Jurkat, Clone E6-1 (cell line): ENCODE results near the gene PTPN7.
"Not testable (repeated sequence)": the region's sequence is repeated elsewhere in the genome, so short reads cannot be mapped to it uniquely, and the experiment has no call there.

Experiments used
- DNase-seq: peaks from one replicate; pipeline ENCODE4 v3.0.0-alpha.2; 2011; ENCODE audit warnings: low read depth, low spot score
- H3K4me3 ChIP-seq: 2 replicates; pipeline ENCODE4 v1.5.1; 2011; ENCODE audit warnings: mild to moderate bottlenecking, low read length, control low read depth, moderate library complexity

PTPN7 gene

GRCh38 chr1:202123336-202123813, 37.0 kb downstream of the PTPN7 start:
- no peak for DNase-seq

GRCh38 chr1:202122639-202123335, 37.6 kb downstream of the PTPN7 start, which contains the start of gene GPR37L1:
TSS of gene GPR37L1 (plus strand) at chr1:202122917. CDS start at chr1:202122964, 47 bp downstream.
- H3K4me3 ChIP-seq: no peak within 1 kb of the TSS
- DNase-seq: no peak

More at GRCh38 chr1:202123336-202123813, 37.0 kb downstream of the PTPN7 start:
- H3K4me3 ChIP-seq: no peak overlapping the region

GRCh38 chr1:202121006-202121405, 39.4 kb downstream of the PTPN7 start:
- no peak for DNase-seq
- H3K4me3 ChIP-seq: no peak overlapping the region

- DNase-seq: no peak
- no peak overlapping the region for H3K4me3 ChIP-seq
These were observed 42.5 kb downstream of the PTPN7 start for GRCh38 chr1:202117898-202118371.

- no peak overlapping the region for H3K4me3 ChIP-seq
- DNase-seq: no peak
These were observed 44.1 kb downstream of the PTPN7 start for GRCh38 chr1:202116287-202116686.

GRCh38 chr1:202113690-202114300, 46.6 kb downstream of the PTPN7 start:
- no peak overlapping the region for H3K4me3 ChIP-seq
- no peak for DNase-seq

- no peak for DNase-seq
- H3K4me3 ChIP-seq: no peak overlapping the region
These were observed 47.3 kb downstream of the PTPN7 start for GRCh38 chr1:202112859-202113689.

GRCh38 chr1:202111589-202111988, 48.8 kb downstream of the PTPN7 start:
- H3K4me3 ChIP-seq, DNase-seq: not testable (repeated sequence)

GRCh38 chr1:202110977-202111376, 49.4 kb downstream of the PTPN7 start:
- no peak for DNase-seq
- no peak overlapping the region for H3K4me3 ChIP-seq

- no peak for DNase-seq
- no peak overlapping the region for H3K4me3 ChIP-seq
These were observed 52.3 kb downstream of the PTPN7 start for GRCh38 chr1:202107801-202108731.

- no peak for DNase-seq
- no peak overlapping the region for H3K4me3 ChIP-seq
These were observed 53.1 kb downstream of the PTPN7 start for GRCh38 chr1:202107321-202107761.

- H3K4me3 ChIP-seq: no peak overlapping the region
- no peak for DNase-seq
These were observed 53.8 kb downstream of the PTPN7 start for GRCh38 chr1:202106340-202107254.

GRCh38 chr1:202105571-202106339, 54.6 kb downstream of the PTPN7 start:
- H3K4me3 ChIP-seq: no peak overlapping the region
- no peak for DNase-seq

- H3K4me3 ChIP-seq: no peak overlapping the region
- no peak for DNase-seq
These were observed 56.3 kb downstream of the PTPN7 start for GRCh38 chr1:202104073-202104472.

- no peak overlapping the region for H3K4me3 ChIP-seq
- no peak for DNase-seq
These were observed 59.2 kb downstream of the PTPN7 start for GRCh38 chr1:202101184-202101583.
